WTC11 (cell line): Measurements from ENCODE around the gene CIAO2A. TPM values are rescaled to one million over a fixed set of nuclear protein-coding genes. Genes with fewer than 3 reads are reported as not detected.

Experiments
- ATAC-seq: fragments of 200-7000 bp; cut with Tn5 transposase; 2 replicates; pipeline ENCODE4 v1.10.0; 2021; ENCODE audit warnings: mild to moderate bottlenecking, moderate library complexity
- CTCF ChIA-PET: fragments of 300-600 bp; sonication (Branson Sonifier 250); formaldehyde crosslinking; loops from one replicate; lab custom pipeline; 2021; ENCODE audit warnings: antibody characterized with exemption; lab: Charles Lee
- POLR2A ChIA-PET: fragments of 350-600 bp; sonication (Branson Sonifier 250); formaldehyde crosslinking; loops from one replicate; lab custom pipeline; 2021; ENCODE audit warnings: antibody characterized with exemption; lab: Charles Lee
- DNase-seq: peaks from one replicate; pipeline ENCODE4 v3.0.0; 2021; ENCODE audit warnings: low spot score
- H3K27ac Mint-ChIP-seq: 2 replicates; pipeline ENCODE4 v1.8.0; 2021; ENCODE audit warnings: mixed read lengths
- H3K27me3 Mint-ChIP-seq: 2 replicates; pipeline ENCODE4 v1.8.0; 2021; ENCODE audit warnings: low read depth, mild to moderate bottlenecking, moderate library complexity, mixed read lengths
- H3K36me3 Mint-ChIP-seq: 2 replicates; pipeline ENCODE4 v1.8.0; 2021; ENCODE audit warnings: mixed read lengths
- H3K4me1 Mint-ChIP-seq: 2 replicates; pipeline ENCODE4 v1.8.0; 2022; ENCODE audit warnings: mixed read lengths
- H3K4me3 Mint-ChIP-seq: 2 replicates; pipeline ENCODE4 v1.8.0; 2021; ENCODE audit warnings: mild to moderate bottlenecking, moderate library complexity, mixed read lengths
- H3K9me3 Mint-ChIP-seq: 2 replicates; pipeline ENCODE4 v1.8.0; 2021; ENCODE audit warnings: mixed read lengths
- EMX1 ChIP-seq: fragments of 250-450 bp; sonication (Bioruptor Pico); IDR thresholded peaks from 2 replicates; pipeline ENCODE4 v1.8.0; 2021; ENCODE audit warnings: mild to moderate bottlenecking
- FOXP1 ChIP-seq: sonication (generic); formaldehyde crosslinking; IDR thresholded peaks from 2 replicates; pipeline ENCODE4 v1.8.0; 2022; ENCODE audit warnings: missing genetic modification reagents, mild to moderate bottlenecking, moderate library complexity, borderline replicate concordance
- GTF2I ChIP-seq: fragments of 250-450 bp; sonication (Bioruptor Pico); conservative IDR thresholded peaks from 2 replicates; pipeline ENCODE4 v1.4.0; 2021; ENCODE audit warnings: mild to moderate bottlenecking
- MXD4 ChIP-seq: fragments of 250-450 bp; sonication (Bioruptor Pico); IDR thresholded peaks from 2 replicates; pipeline ENCODE4 v1.8.0; 2021; ENCODE audit warnings: mild to moderate bottlenecking, moderate library complexity, borderline replicate concordance
- SMAD4 ChIP-seq: sonication (generic); formaldehyde crosslinking; IDR thresholded peaks from 2 replicates; pipeline ENCODE4 v1.8.0; 2022; ENCODE audit warnings: mild to moderate bottlenecking, missing genetic modification reagents
- TP53 ChIP-seq: sonication (generic); formaldehyde crosslinking; IDR thresholded peaks from 2 replicates; pipeline ENCODE4 v1.8.1; 2023; ENCODE audit warnings: mild to moderate bottlenecking, missing genetic modification reagents
- total RNA-seq: library from RNA; stranded (reverse); gene quantifications from 3 replicates; pipeline ENCODE4 v1.2.3, GENCODE V29; 2021
- TF ChIP-seq, protein P1 (sequence below): fragments of 250-450 bp; sonication (Bioruptor Pico); IDR thresholded peaks from 2 replicates; pipeline ENCODE4 v1.9.0; 2021; ENCODE audit warnings: mild to moderate bottlenecking, borderline replicate concordance
- TF ChIP-seq, protein P2 (sequence below): fragments of 250-450 bp; sonication (Bioruptor Pico); IDR thresholded peaks from 2 replicates; pipeline ENCODE4 v2.1.2; 2022; ENCODE audit warnings: mild to moderate bottlenecking, moderate library complexity
- TF ChIP-seq, protein P3 (sequence below): fragments of 250-450 bp; sonication (Bioruptor Pico); IDR thresholded peaks from 2 replicates; pipeline ENCODE4 v1.9.0; 2021; ENCODE audit warnings: mild to moderate bottlenecking
- TF ChIP-seq, protein P4 (sequence below): sonication (generic); formaldehyde crosslinking; IDR thresholded peaks from 2 replicates; pipeline ENCODE4 v1.8.1; 2023; ENCODE audit warnings: mild to moderate bottlenecking, missing genetic modification reagents, moderate library complexity
- TF ChIP-seq, protein P5 (sequence below): sonication (generic); formaldehyde crosslinking; IDR thresholded peaks from 2 replicates; pipeline ENCODE4 v1.8.1; 2022; ENCODE audit warnings: mild to moderate bottlenecking, moderate library complexity, missing genetic modification reagents
- TF ChIP-seq, protein P6 (sequence below): sonication (generic); formaldehyde crosslinking; IDR thresholded peaks from 2 replicates; pipeline ENCODE4 v1.8.0; 2023; ENCODE audit warnings: missing genetic modification reagents, mild to moderate bottlenecking, borderline replicate concordance

CIAO2A gene
- total RNA-seq, 1 experiment from 2014 or later = 73.6 TPM

DNA sequence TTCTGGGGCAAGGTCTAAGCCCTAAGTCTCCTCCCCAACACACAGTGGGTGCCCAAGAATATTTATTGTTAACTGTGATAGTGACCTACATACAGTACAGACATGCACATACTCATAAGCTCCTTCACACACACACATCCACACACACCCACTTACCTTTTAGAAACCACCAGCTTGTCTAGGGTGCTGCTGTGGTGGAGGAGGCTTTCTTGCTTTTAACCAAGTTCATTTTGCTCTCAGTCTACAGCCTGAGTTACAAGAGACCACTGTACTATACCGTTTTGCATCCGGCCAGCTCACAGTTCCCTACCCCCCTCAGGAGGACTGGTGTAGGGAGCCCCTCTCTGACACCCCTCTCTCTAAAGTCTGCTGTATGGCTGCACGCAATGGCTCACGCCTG is 64.0 kb downstream of the CIAO2A start (continued):
- TF ChIP-seq, protein P1, sequence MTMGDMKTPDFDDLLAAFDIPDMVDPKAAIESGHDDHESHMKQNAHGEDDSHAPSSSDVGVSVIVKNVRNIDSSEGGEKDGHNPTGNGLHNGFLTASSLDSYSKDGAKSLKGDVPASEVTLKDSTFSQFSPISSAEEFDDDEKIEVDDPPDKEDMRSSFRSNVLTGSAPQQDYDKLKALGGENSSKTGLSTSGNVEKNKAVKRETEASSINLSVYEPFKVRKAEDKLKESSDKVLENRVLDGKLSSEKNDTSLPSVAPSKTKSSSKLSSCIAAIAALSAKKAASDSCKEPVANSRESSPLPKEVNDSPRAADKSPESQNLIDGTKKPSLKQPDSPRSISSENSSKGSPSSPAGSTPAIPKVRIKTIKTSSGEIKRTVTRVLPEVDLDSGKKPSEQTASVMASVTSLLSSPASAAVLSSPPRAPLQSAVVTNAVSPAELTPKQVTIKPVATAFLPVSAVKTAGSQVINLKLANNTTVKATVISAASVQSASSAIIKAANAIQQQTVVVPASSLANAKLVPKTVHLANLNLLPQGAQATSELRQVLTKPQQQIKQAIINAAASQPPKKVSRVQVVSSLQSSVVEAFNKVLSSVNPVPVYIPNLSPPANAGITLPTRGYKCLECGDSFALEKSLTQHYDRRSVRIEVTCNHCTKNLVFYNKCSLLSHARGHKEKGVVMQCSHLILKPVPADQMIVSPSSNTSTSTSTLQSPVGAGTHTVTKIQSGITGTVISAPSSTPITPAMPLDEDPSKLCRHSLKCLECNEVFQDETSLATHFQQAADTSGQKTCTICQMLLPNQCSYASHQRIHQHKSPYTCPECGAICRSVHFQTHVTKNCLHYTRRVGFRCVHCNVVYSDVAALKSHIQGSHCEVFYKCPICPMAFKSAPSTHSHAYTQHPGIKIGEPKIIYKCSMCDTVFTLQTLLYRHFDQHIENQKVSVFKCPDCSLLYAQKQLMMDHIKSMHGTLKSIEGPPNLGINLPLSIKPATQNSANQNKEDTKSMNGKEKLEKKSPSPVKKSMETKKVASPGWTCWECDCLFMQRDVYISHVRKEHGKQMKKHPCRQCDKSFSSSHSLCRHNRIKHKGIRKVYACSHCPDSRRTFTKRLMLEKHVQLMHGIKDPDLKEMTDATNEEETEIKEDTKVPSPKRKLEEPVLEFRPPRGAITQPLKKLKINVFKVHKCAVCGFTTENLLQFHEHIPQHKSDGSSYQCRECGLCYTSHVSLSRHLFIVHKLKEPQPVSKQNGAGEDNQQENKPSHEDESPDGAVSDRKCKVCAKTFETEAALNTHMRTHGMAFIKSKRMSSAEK = no peak
- TF ChIP-seq SMAD4 (no peak), EMX1 (no peak), FOXP1 (CRISPR knock-in tag) (no peak), GTF2I (CRISPR knock-in tag) (no peak)
- TF ChIP-seq, protein P2, sequence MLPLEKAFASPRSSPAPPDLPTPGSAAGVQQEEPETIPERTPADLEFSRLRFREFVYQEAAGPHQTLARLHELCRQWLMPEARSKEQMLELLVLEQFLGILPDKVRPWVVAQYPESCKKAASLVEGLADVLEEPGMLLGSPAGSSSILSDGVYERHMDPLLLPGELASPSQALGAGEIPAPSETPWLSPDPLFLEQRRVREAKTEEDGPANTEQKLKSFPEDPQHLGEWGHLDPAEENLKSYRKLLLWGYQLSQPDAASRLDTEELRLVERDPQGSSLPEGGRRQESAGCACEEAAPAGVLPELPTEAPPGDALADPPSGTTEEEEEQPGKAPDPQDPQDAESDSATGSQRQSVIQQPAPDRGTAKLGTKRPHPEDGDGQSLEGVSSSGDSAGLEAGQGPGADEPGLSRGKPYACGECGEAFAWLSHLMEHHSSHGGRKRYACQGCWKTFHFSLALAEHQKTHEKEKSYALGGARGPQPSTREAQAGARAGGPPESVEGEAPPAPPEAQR (CRISPR knock-in tag) = no peak
- TF ChIP-seq, protein P3, sequence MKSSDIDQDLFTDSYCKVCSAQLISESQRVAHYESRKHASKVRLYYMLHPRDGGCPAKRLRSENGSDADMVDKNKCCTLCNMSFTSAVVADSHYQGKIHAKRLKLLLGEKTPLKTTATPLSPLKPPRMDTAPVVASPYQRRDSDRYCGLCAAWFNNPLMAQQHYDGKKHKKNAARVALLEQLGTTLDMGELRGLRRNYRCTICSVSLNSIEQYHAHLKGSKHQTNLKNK (CRISPR knock-in tag) = no peak
- TF ChIP-seq, protein P4, sequence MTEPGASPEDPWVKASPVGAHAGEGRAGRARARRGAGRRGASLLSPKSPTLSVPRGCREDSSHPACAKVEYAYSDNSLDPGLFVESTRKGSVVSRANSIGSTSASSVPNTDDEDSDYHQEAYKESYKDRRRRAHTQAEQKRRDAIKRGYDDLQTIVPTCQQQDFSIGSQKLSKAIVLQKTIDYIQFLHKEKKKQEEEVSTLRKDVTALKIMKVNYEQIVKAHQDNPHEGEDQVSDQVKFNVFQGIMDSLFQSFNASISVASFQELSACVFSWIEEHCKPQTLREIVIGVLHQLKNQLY (CRISPR knock-in tag) = no peak
- TF ChIP-seq, protein P5, sequence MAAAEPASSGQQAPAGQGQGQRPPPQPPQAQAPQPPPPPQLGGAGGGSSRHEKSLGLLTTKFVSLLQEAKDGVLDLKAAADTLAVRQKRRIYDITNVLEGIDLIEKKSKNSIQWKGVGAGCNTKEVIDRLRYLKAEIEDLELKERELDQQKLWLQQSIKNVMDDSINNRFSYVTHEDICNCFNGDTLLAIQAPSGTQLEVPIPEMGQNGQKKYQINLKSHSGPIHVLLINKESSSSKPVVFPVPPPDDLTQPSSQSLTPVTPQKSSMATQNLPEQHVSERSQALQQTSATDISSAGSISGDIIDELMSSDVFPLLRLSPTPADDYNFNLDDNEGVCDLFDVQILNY (CRISPR knock-in tag) = no peak

DNA sequence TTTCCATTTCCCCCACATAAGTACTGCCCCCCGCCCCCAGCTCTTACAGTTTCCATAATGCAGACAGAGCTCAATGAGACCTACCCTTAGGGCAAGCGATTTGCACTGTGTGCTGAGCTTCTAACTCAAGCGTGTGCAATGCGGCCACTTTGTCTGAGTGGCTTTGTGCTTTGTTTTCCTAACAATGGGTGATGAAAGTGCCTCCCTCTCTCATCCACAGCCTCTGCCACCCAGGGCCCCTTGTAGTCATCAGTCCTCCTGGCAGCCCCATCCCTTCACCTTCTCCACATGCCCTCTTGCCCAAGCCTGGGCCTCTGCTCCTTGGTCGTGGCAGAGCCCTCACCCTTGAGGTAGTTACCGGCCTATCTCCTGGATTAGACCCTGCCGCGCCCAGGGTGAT is 64.5 kb downstream of the CIAO2A start:
- H3K27me3 Mint-ChIP-seq = no peaks in the 10 kb centered on the region
- CTCF ChIA-PET = interaction anchor here (1.0 to 1.6 kb wide), 2 partner anchors 40 to 84 kb away, joined by 4 to 6 read pairs; no protein-coding TSS in a partner anchor

DNA sequence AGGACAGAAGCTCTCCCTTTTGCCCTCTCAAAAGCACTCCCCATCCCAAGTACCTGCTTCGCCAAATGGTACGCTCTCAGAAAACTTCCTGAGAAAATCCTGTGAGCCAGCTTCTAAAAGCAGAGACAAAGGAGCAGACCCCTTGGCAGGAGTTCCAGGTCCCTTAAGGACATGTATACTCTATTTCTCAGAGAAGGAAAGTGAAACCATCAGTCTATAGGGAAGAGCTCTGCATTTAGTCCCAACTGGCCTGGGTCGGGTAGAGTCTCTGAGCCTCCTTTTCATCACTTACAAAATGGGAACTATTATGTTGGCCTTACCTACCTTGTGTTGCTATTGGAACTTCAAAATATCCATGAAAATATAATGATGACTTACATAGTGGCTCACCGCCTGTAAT is 67.0 kb downstream of the CIAO2A start:
- ChIA-PET CTCF (interaction anchor here (0.5 to 3.4 kb wide), 5 partner anchors 19 to 814 kb away, joined by 3 to 22 read pairs (median 12); partner anchors contain the start of gene DAPK2), POLR2A (no interaction called here)
- Mint-ChIP-seq H3K27ac (no peak overlapping the region), H3K9me3 (peaks cover 3% of the 10 kb centered on the region; the same call in 1 of the 2 replicates), H3K27me3 (no peaks in the 10 kb centered on the region), H3K36me3 (no peaks in the 10 kb centered on the region), H3K4me1 (peaks cover 16% of the 10 kb centered on the region), H3K4me3 (no peak overlapping the region)
- TF ChIP-seq MXD4 (CRISPR knock-in tag) = no peak
- TF ChIP-seq, protein P6, sequence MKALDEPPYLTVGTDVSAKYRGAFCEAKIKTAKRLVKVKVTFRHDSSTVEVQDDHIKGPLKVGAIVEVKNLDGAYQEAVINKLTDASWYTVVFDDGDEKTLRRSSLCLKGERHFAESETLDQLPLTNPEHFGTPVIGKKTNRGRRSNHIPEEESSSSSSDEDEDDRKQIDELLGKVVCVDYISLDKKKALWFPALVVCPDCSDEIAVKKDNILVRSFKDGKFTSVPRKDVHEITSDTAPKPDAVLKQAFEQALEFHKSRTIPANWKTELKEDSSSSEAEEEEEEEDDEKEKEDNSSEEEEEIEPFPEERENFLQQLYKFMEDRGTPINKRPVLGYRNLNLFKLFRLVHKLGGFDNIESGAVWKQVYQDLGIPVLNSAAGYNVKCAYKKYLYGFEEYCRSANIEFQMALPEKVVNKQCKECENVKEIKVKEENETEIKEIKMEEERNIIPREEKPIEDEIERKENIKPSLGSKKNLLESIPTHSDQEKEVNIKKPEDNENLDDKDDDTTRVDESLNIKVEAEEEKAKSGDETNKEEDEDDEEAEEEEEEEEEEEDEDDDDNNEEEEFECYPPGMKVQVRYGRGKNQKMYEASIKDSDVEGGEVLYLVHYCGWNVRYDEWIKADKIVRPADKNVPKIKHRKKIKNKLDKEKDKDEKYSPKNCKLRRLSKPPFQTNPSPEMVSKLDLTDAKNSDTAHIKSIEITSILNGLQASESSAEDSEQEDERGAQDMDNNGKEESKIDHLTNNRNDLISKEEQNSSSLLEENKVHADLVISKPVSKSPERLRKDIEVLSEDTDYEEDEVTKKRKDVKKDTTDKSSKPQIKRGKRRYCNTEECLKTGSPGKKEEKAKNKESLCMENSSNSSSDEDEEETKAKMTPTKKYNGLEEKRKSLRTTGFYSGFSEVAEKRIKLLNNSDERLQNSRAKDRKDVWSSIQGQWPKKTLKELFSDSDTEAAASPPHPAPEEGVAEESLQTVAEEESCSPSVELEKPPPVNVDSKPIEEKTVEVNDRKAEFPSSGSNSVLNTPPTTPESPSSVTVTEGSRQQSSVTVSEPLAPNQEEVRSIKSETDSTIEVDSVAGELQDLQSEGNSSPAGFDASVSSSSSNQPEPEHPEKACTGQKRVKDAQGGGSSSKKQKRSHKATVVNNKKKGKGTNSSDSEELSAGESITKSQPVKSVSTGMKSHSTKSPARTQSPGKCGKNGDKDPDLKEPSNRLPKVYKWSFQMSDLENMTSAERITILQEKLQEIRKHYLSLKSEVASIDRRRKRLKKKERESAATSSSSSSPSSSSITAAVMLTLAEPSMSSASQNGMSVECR (CRISPR knock-in tag) = no peak
- no peak for DNase-seq
- no peak for ATAC-seq

More for the DNA sequence above, 64.5 kb downstream of the CIAO2A start:
- Mint-ChIP-seq H3K4me3 (no peak overlapping the region), H3K27ac (no peak overlapping the region), H3K4me1 (peaks cover 6% of the 10 kb centered on the region), H3K9me3 (peaks cover 3% of the 10 kb centered on the region; the same call in 1 of the 2 replicates), H3K36me3 (no peaks in the 10 kb centered on the region)
- ATAC-seq = no peak; the same call in 1 of the 2 replicates
- no peak for TF ChIP-seq TP53 (CRISPR knock-in tag)
- POLR2A ChIA-PET = no interaction called here
- no peak for DNase-seq
